Colonic mucosa (tissue), 4 donors: ENCODE measurements around the gene DCTD. TPM values are rescaled to one million over a fixed set of nuclear protein-coding genes. Genes with fewer than 3 reads are reported as not detected.

Experiments
- DNase-seq: peaks from one replicate; pipeline ENCODE4 v3.0.0-alpha.2; 2020
- H3K27ac ChIP-seq: fragments of 200-600 bp; one replicate; pipeline ENCODE4 v1.8.0; 2021
- H3K27me3 ChIP-seq: fragments of 200-600 bp; one replicate; pipeline ENCODE4 v1.8.0; 2021
- H3K36me3 ChIP-seq: fragments of 200-600 bp; one replicate; pipeline ENCODE4 v1.8.0; 2021
- H3K4me1 ChIP-seq: fragments of 200-600 bp; one replicate; pipeline ENCODE4 v1.8.0; 2021; ENCODE audit warnings: mild to moderate bottlenecking
- H3K4me3 ChIP-seq: fragments of 200-600 bp; one replicate; pipeline ENCODE4 v1.8.0; 2021
- H3K9ac ChIP-seq, 2 donors: one replicate each; pipeline ENCODE4 v1.7.0; 2013; ENCODE audit warnings: control low read depth in 2 of 2, low read depth in 2 of 2, low read length in 2 of 2
- H3K9me3 ChIP-seq: fragments of 200-600 bp; one replicate; pipeline ENCODE4 v1.8.0; 2021
- intact Hi-C: fragments of 100-400 bp; cut with DNase I; formaldehyde crosslinking; loops from one replicate; pipeline ENCODE4 v1.14.1; 2022
- total RNA-seq, 2 donors: library from RNA; stranded (reverse); fragmentation: NEBNext Ultra II Directional in 1 of 2; extraction: Animal tissue kit (Norgen Biotek cat#: 25700) in 1 of 2; gene quantifications; one replicate each; pipeline ENCODE4 v1.2.1, GENCODE V29; 2021
- TF ChIP-seq, protein P1 (sequence below): fragments of 200-600 bp; IDR thresholded peaks from one replicate; pipeline ENCODE4 v1.8.0; 2022; ENCODE audit warnings: antibody characterized with exemption, mild to moderate bottlenecking
- donor health status: healthy.
- donor health status: DM: no; HTN: no; CAD: no.
- donor health status: DM: no; HTN: no; CAD: no.

The DCTD gene
- total RNA-seq, 2 donors from 2014 or later: 51.4 to 54.6 TPM

GRCh38 chr4:182842104-182842600 lies 75.0 kb downstream of the DCTD start:
- TF ChIP-seq, protein P1, sequence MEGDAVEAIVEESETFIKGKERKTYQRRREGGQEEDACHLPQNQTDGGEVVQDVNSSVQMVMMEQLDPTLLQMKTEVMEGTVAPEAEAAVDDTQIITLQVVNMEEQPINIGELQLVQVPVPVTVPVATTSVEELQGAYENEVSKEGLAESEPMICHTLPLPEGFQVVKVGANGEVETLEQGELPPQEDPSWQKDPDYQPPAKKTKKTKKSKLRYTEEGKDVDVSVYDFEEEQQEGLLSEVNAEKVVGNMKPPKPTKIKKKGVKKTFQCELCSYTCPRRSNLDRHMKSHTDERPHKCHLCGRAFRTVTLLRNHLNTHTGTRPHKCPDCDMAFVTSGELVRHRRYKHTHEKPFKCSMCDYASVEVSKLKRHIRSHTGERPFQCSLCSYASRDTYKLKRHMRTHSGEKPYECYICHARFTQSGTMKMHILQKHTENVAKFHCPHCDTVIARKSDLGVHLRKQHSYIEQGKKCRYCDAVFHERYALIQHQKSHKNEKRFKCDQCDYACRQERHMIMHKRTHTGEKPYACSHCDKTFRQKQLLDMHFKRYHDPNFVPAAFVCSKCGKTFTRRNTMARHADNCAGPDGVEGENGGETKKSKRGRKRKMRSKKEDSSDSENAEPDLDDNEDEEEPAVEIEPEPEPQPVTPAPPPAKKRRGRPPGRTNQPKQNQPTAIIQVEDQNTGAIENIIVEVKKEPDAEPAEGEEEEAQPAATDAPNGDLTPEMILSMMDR: no peak
- H3K9ac ChIP-seq: no peak overlapping the region
- no peak for DNase-seq
- H3K27ac ChIP-seq: no peak overlapping the region
- no peak overlapping the region for H3K4me3 ChIP-seq
- no peaks in the 10 kb centered on the region for H3K4me1 ChIP-seq
- intact Hi-C loops: no loop called here
- H3K9me3 ChIP-seq: no peaks in the 10 kb centered on the region
- H3K27me3 ChIP-seq: no peaks in the 10 kb centered on the region
- H3K36me3 ChIP-seq: no peaks in the 10 kb centered on the region

GRCh38 chr4:182840108-182840507 lies 77.1 kb downstream of the DCTD start:
- no peaks in the 10 kb centered on the region for H3K4me1 ChIP-seq
- intact Hi-C loops: no loop called here
- no peak overlapping the region for H3K9ac ChIP-seq
- no peak for DNase-seq
- no peaks in the 10 kb centered on the region for H3K36me3 ChIP-seq
- H3K27me3 ChIP-seq: no peaks in the 10 kb centered on the region
- TF ChIP-seq, protein P1: no peak
- H3K9me3 ChIP-seq: no peaks in the 10 kb centered on the region
- H3K4me3 ChIP-seq: no peak overlapping the region
- no peak overlapping the region for H3K27ac ChIP-seq

Other genes starting within 250 kb of the DCTD start
- 1 to 10 TPM; 4.3 to 6.8 TPM for gene WWC2, start 181.9 kb upstream of the DCTD start, total RNA-seq